Skeletal muscle satellite cell (primary cell): Measurements from ENCODE around the gene EMD.

Source experiments
- H3K27me3 ChIP-seq: 2 replicates; pipeline ENCODE4 v1.7.0; 2013; ENCODE audit warnings: low read length; ENCODE audit not compliant: control insufficient read depth, insufficient read depth
- H3K36me3 ChIP-seq: 2 replicates; pipeline ENCODE4 v1.7.0; 2013; ENCODE audit warnings: mild to moderate bottlenecking, control low read depth, low read length; ENCODE audit not compliant: insufficient read depth
- H3K4me1 ChIP-seq: 2 replicates; pipeline ENCODE4 v1.7.0; 2013; ENCODE audit warnings: low read length; ENCODE audit not compliant: control insufficient read depth, insufficient read depth
- H3K4me2 ChIP-seq: 2 replicates; pipeline ENCODE4 v1.7.0; 2013; ENCODE audit warnings: mild to moderate bottlenecking, low read length
- H3K4me3 ChIP-seq: 2 replicates; pipeline ENCODE4 v1.7.0; 2013; ENCODE audit warnings: low read length
- H3K9ac ChIP-seq: 2 replicates; pipeline ENCODE4 v1.7.0; 2013; ENCODE audit warnings: mild to moderate bottlenecking, low read depth, low read length, moderate library complexity
- H3K9me3 ChIP-seq: replicated peaks from 2 replicates; pipeline ENCODE4 v1.7.0; 2013; ENCODE audit warnings: mild to moderate bottlenecking, control low read depth, low read length

Gene EMD

GRCh38 chrX:154349979-154350378 lies 29.1 kb upstream of the EMD start:
- Histone ChIP-seq H3K36me3 (peaks cover 70% of the 10 kb centered on the region), H3K4me3 (no peak overlapping the region), H3K27me3 (no peaks in the 10 kb centered on the region), H3K9ac (no peak overlapping the region), H3K4me1 (no peaks in the 10 kb centered on the region), H3K4me2 (no peak overlapping the region), H3K9me3 (no peaks in the 10 kb centered on the region)

- Histone ChIP-seq H3K36me3 (peaks cover 77% of the 10 kb centered on the region), H3K4me3 (no peak overlapping the region), H3K9me3 (no peaks in the 10 kb centered on the region), H3K4me1 (no peaks in the 10 kb centered on the region), H3K27me3 (no peaks in the 10 kb centered on the region), H3K9ac (no peak overlapping the region), H3K4me2 (no peak overlapping the region)
These were observed 28.5 kb upstream of the EMD start for GRCh38 chrX:154350429-154351182.

- Histone ChIP-seq H3K36me3 (peaks cover 84% of the 10 kb centered on the region), H3K4me2 (no peak overlapping the region), H3K9ac (no peak overlapping the region), H3K4me3 (no peak overlapping the region), H3K9me3 (no peaks in the 10 kb centered on the region), H3K4me1 (no peaks in the 10 kb centered on the region), H3K27me3 (no peaks in the 10 kb centered on the region)
These were observed 27.7 kb upstream of the EMD start for GRCh38 chrX:154351183-154352011.

GRCh38 chrX:154352012-154352401 lies 27.1 kb upstream of the EMD start:
- Histone ChIP-seq H3K9me3 (no peaks in the 10 kb centered on the region), H3K4me1 (no peaks in the 10 kb centered on the region), H3K36me3 (peaks cover 90% of the 10 kb centered on the region), H3K27me3 (no peaks in the 10 kb centered on the region), H3K4me3 (no peak overlapping the region), H3K9ac (no peak overlapping the region), H3K4me2 (no peak overlapping the region)

GRCh38 chrX:154352466-154352865 lies 26.6 kb upstream of the EMD start:
- Histone ChIP-seq H3K4me1 (no peaks in the 10 kb centered on the region), H3K27me3 (no peaks in the 10 kb centered on the region), H3K9ac (no peak overlapping the region), H3K4me3 (no peak overlapping the region), H3K4me2 (no peak overlapping the region), H3K36me3 (peaks cover 95% of the 10 kb centered on the region), H3K9me3 (no peaks in the 10 kb centered on the region)

GRCh38 chrX:154353172-154353843 lies 25.8 kb upstream of the EMD start:
- Histone ChIP-seq H3K36me3 (peaks cover 100% of the 10 kb centered on the region), H3K9me3 (no peaks in the 10 kb centered on the region), H3K4me1 (no peaks in the 10 kb centered on the region)

GRCh38 chrX:154354013-154354412 lies 25.1 kb upstream of the EMD start:
- Histone ChIP-seq H3K4me2 (no peak overlapping the region), H3K27me3 (no peaks in the 10 kb centered on the region), H3K9ac (no peak overlapping the region), H3K4me3 (no peak overlapping the region), H3K4me1 (peaks cover 4% of the 10 kb centered on the region), H3K9me3 (no peaks in the 10 kb centered on the region), H3K36me3 (peaks cover 100% of the 10 kb centered on the region)

More at GRCh38 chrX:154353172-154353843, 25.8 kb upstream of the EMD start:
- Histone ChIP-seq H3K9ac (no peak overlapping the region), H3K4me3 (no peak overlapping the region), H3K4me2 (no peak overlapping the region), H3K27me3 (no peaks in the 10 kb centered on the region)

- Histone ChIP-seq H3K9me3 (no peaks in the 10 kb centered on the region), H3K4me3 (no peak overlapping the region), H3K9ac (no peak overlapping the region), H3K4me2 (no peak overlapping the region), H3K4me1 (peaks cover 4% of the 10 kb centered on the region), H3K27me3 (no peaks in the 10 kb centered on the region), H3K36me3 (peaks cover 100% of the 10 kb centered on the region)
These were observed 24.6 kb upstream of the EMD start for GRCh38 chrX:154354516-154354915.

GRCh38 chrX:154355094-154355775 lies 23.9 kb upstream of the EMD start:
- Histone ChIP-seq H3K4me2 (no peak overlapping the region), H3K4me3 (no peak overlapping the region), H3K9ac (no peak overlapping the region), H3K4me1 (peaks cover 4% of the 10 kb centered on the region), H3K36me3 (peaks cover 100% of the 10 kb centered on the region), H3K9me3 (no peaks in the 10 kb centered on the region), H3K27me3 (no peaks in the 10 kb centered on the region)

GRCh38 chrX:154355776-154356140 lies 23.3 kb upstream of the EMD start:
- Histone ChIP-seq H3K27me3 (no peaks in the 10 kb centered on the region), H3K9ac (no peak overlapping the region), H3K36me3 (peaks cover 99% of the 10 kb centered on the region), H3K4me2 (no peak overlapping the region), H3K4me3 (no peak overlapping the region), H3K9me3 (no peaks in the 10 kb centered on the region), H3K4me1 (peaks cover 4% of the 10 kb centered on the region)

GRCh38 chrX:154356596-154356995 lies 22.5 kb upstream of the EMD start:
- H3K4me3 ChIP-seq, result no peak overlapping the region
- H3K27me3 ChIP-seq, result no peaks in the 10 kb centered on the region
- H3K4me1 ChIP-seq, result peaks cover 4% of the 10 kb centered on the region
- no peak overlapping the region for H3K4me2 ChIP-seq
- no peak overlapping the region for H3K9ac ChIP-seq
- peaks cover 96% of the 10 kb centered on the region for H3K36me3 ChIP-seq
- H3K9me3 ChIP-seq, result no peaks in the 10 kb centered on the region
